NCI-H524 treated with DMSO at 0.1 percent for 48 hours (cell line): ENCODE data around the gene NEUROD4.
"Not testable (repeated sequence)": the region's sequence is repeated elsewhere in the genome, so short reads cannot be mapped to it uniquely, and the experiment has no call there.

ENCODE experiments used
- DNase-seq: peaks from one replicate; lab custom pipeline; 2025; lab: John Stamatoyannopoulos, UW

Gene NEUROD4, protein sequence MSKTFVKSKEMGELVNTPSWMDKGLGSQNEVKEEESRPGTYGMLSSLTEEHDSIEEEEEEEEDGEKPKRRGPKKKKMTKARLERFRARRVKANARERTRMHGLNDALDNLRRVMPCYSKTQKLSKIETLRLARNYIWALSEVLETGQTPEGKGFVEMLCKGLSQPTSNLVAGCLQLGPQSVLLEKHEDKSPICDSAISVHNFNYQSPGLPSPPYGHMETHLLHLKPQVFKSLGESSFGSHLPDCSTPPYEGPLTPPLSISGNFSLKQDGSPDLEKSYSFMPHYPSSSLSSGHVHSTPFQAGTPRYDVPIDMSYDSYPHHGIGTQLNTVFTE

DNA sequence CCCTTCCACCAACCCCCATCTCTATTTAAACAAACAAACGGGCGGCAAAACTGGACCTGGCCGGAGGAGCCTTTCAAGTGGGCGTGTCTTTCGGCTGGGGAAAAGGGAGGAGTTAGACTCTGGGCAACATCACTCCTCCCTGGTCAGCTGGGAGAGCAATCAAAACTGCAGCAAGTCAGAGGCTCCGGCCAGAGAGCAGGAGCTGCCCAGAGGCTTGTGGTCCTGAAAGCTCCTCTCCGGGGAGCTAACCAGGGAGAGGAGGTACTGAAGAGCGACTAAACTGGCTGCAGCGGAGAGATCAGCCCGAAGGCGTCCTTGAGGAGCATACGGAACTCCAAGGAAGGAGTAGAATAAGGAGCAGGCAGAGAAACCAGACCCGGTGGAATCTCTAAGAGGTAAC, at the start of gene NEUROD4:
Gene NEUROD4 (plus strand): TSS at position 191 of the 400 bp plus-strand sequence. CDS start 6,466 bp downstream, outside the sequence.
- DNase-seq = peak; percentile 65

DNA sequence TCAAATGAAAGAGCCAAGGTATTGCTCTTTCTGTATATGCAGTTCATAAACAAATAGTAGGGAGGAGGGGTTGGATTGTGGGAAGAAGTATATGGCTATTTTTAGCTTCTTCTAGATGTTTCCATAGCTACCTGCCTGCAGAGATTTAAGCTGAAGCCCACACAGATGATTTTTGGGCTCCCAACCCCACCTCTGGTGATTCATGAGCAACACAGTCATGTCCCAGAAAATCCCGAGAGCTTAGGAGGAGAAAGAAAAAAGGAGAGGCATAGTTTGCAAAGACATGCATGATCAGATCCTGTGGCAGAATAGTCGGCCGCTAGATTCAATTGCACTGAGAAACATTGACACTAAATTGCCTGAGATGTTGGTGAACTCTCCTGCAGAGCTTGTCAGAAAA, 49.0 kb upstream of the NEUROD4 start:
- no peak for DNase-seq

DNA sequence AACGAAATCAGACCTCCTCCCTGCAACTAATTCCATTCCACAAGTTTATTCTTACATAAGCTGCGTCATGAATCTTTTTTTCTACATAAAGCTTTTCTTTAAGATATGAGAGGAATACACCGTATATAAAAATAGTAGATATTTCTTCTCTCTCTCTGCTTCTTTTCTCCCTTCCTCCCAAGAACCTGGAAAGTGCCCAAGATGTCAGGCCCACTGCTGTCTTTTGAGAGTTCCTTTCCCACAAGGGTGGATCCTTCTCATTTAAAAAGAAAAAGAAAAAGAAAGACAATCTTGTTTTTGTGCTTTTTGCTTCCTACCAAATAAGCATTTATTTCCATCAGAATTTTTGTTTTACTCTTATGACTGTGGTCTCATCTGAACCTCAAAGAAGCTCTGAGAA, 46.2 kb upstream of the NEUROD4 start:
- no peak for DNase-seq

DNA sequence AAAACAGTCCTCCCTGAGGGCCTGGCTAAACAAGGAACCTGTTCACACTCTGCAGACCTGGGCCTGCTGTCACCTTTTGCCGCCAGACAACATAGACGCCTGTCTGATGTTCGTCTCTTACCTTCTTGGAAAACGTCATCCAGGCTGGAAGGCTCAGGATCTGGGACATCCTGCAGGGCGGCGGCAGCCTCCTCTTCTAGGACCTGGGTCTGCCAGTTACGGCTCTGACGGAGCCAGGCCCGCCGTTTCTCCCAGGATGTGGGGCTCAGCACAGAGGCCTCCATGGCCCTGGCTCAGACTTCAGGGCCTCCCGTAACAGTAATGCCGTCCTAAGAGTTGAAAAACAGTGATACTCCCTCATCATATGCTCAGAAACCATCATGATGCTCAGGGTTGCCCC, 45.5 kb upstream of the NEUROD4 start:
- no peak for DNase-seq

DNA sequence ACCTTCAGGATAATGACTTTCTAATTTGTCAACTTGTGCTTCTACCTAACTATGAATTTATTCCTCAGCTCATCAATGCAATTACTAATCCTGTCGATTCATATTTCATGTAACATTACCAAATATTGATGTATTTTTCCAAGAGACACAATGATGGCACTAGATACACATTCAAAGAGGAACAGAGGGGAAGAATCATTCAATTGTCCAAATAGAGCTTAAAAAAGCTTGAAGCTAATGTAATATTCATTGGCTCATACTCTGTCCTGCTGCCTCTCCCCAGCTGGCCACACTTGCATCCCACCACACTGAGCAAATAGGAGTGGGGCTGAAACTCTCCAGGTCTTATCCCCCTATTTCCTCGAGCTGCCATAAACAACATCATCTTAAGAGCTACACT, 44.5 kb upstream of the NEUROD4 start:
- DNase-seq = no peak

DNA sequence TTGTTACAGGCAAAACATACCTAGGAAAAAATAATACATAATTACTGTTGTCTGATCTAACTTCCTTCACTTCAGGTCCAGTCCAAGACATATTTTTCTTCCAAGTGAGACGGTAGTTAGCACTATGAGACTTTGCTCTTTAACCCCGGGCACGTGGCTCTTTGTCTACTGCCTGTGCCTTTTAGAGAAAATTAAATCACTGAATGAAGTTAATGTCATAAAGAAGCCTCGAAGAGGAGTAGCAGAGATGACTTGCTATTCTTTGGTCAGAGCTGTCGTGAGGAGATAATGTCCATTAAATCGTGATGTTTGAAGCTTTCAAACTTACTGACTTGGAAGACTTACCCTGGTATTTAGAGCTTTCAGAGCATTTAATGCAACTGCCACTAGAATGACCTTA, 43.9 kb upstream of the NEUROD4 start:
- no peak for DNase-seq

DNA sequence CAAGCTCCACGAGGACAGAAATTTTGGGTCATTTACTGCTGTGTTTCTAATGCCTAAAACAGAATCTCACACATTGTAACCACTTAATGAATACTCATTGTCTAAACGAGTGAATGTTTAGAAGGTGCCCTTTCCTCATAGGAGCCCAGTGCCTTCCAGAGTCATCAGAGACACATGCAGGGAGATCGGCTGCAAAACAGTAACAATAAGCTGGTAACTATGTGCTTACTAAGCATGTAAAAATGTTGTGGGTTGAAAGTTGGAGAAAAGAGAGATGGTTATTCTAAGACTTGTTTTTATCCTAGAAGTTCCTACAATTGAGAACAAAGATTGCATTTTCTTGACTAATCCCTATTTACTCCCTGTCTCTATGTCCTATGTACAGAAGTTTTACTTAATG, 42.6 kb upstream of the NEUROD4 start:
- no peak for DNase-seq

DNA sequence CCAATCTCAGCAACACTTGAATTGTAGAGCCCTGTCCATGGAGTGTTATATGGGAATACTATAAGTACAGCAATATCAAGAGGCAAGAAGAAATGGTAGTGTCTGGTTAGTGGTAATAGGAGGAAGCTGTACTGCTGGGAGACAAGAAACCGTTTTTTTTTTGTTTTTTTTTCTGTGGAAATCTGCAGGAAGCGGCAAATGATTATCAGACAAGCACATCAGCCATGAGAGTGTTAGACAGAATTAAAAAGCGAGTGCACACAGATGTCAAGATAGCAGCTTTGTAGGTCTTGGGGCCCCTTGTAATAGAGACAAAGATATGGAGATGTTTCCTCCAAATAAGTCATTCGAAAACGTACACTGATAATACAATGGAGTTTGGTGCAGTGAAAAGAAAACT, 41.9 kb upstream of the NEUROD4 start:
- DNase-seq = no peak

DNA sequence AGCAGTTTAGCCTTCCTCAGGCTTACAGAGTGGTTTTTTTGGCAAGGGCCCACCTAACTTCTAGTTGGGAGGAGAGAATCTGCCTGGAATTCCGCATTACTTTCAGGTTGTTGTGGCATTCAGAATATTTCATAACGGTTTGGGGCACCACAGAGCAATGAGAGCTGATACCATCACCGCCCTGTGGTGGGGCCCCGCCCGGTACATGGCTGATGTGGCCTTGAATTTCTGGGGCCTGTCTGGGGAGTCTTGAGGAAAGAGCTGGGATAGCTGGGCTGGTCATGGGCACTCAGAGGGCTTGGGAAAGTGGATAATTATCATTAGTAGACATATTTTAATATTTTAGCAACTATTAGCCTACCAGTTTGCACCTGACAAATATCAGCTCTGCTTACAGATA, 39.4 kb upstream of the NEUROD4 start:
- no peak for DNase-seq

DNA sequence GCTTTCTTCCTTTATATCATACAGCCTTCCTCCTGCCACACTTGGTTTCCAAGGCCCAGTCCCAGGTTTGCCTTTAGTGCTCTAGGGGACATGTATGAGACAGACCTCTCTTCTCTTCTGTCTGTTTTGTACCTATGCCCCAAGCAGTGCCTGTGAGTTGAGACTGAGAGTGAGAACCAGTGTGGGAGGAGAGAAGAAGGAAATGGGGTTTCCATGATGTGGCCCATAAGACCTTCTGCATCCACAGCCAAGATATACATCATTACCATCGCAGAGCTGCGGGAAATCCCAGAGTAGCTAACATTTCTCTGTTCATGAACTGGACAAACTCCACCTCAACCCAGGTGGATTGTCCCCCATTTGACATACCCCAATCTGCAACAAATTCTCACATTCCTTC, 38.0 kb upstream of the NEUROD4 start:
- DNase-seq = no peak

DNA sequence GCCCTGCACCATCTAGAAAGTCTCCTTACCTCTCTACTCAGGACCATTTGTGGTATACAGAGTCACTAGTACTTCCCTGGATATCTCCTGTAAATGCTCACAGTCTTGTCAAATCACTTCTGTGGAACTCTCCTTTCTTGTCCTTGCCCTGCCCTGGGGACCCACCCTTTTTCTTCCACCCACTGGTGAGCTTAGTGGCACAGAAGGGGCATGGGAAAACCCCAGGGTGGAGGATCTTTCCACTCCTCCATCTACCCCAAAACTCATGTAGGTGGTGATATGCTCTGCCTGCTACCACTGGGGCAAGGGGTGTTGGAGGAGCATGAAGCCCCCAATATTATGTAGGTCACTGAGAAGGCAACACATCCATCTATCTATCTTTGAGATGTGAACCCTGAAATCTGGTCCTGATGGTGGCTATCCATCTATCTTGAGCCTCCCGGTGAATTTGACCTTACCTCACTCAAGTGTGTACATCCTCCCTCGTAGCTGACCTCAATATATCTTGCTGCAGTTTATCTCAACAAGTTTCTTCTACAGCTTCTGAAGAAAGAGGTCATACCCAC, 36.2 kb upstream of the NEUROD4 start:
- DNase-seq = no peak

DNA sequence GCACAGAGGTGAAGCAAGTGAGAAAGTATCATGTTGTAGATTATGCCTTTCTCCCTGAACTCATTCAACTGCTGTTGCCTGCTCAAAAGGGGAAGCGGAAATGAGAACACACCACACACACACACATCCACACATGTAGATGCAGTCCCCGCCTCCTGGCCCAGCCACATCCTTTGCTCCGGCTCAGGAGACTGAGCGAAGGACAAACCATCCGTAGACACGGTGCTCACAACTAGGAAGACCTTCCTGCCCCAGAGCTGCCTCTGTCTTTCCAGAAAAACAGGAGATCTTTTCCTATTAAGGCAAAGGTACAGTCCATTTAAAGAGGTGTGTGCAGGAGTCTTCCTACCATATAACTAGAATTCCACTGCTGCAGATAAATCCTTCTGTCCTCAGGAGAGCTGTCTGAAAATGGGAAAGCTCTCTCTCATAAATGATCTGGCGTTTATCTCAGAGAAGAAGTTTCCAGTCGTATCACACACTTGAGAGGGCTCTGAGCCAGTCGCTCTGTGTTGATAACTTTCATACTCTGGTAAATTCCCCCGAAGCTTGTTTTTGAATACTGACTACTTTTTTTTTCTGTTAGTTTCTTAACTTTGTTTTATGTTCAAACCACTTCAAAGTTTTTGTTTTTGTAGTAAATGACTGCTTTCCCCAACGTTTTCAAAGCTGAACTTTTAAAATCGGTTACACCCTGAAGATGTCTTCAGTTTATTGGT, 35.0 kb upstream of the NEUROD4 start, which contains the start of gene TESPA1:
Gene TESPA1 (minus strand): TSS at position 105 of the 719 bp plus-strand sequence. CDS start 10,200 bp downstream, outside the sequence.
- no peak for DNase-seq

DNA sequence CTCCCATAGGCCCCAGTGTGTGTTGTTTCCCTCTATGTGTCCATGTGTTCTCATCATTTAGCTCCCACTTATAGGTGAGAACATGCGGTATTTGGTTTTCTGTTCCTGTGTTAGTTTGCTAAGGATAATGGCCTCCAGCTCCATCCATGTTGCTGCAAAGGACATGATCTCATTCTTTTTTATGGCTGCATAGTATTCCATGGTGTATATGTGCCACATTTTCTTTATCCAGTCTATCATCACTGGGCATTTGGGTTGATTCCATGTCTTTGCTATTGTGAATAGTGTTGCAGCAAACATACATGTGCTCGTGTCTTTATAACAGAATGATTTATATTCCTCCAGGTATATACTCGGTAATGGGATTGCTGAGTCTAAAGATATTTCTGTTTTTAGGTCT, 33.0 kb upstream of the NEUROD4 start:
- DNase-seq = not testable (repeated sequence)

DNA sequence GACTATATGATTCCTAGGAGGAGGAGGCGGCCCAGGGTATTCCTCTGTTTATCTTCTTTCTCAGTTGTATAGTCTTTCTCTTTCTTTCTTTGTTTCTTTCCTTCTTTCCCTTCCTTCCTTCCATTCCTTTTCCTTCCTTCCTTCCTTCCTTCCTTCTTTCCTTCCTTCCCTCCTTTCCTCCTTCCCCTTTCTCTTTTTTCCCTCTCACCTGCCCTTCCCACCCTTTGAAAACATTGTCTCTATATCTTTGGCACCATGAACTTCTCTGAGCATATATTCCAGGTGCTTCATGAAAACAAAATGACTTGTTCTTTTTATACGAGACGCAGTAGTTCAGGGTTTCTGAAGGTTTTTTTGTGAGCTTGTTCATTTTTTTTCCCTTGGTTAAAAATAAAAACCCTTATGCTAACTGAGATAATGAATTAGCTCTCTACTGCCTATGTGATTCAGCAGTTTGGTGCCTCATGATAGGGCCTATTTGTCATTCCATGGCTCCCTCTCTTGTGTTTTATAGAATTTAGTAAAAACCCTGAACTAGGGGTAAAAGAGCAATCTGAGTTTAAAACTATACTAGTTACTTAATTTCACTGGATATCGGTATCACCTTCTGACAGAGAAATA, 32.1 kb upstream of the NEUROD4 start:
- no peak for DNase-seq

DNA sequence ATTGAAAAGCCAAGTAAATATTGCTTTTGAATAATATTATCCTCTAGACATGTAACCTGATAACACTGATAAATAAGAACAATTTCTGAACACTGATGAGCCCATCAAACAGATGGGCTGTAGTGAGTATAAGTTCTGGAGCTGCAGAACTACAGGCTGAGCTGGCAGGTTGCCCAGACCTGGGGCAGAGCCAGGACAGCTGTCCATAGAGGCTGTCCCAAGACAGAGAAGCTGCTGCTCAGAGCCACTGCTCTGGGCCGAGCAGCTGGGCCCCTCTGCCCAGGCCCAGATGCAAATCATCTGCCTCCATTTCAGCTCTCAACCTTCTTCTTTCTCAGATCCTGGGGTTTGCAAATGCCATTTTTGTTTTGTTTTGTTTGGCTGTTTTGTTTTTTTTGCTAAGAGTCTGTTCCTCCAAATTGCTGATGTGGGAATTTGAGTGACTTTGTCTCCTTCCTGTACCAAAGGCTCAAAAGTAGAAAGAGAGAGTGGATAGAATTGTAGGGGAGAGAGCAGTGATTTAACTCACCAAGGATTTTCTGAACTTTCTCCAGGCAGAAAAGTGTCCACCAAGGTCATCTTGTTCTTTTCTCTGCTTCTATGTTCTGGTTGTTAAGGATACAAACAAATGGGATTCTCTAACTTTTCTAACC, 31.2 kb upstream of the NEUROD4 start:
- DNase-seq = peak; percentile 93

DNA sequence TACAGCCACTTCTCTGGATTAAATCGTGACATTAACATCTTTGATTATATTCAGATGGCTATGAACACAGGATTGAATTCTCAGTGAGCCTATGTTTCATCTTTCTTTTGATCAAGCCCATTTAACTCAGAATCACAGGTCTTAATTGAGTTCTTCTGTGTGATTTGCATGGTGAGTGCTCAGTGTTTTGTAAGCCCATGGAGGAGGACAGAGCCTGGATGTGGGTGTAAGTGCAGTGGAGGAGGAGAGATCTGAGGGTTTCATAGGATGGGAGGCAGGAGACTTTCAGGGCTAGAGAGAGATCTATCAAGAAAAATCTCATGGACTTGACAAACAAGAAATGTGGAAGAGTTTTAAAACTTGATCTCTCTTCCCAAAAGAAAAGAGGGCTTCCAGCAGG, 29.9 kb upstream of the NEUROD4 start:
- no peak for DNase-seq

DNA sequence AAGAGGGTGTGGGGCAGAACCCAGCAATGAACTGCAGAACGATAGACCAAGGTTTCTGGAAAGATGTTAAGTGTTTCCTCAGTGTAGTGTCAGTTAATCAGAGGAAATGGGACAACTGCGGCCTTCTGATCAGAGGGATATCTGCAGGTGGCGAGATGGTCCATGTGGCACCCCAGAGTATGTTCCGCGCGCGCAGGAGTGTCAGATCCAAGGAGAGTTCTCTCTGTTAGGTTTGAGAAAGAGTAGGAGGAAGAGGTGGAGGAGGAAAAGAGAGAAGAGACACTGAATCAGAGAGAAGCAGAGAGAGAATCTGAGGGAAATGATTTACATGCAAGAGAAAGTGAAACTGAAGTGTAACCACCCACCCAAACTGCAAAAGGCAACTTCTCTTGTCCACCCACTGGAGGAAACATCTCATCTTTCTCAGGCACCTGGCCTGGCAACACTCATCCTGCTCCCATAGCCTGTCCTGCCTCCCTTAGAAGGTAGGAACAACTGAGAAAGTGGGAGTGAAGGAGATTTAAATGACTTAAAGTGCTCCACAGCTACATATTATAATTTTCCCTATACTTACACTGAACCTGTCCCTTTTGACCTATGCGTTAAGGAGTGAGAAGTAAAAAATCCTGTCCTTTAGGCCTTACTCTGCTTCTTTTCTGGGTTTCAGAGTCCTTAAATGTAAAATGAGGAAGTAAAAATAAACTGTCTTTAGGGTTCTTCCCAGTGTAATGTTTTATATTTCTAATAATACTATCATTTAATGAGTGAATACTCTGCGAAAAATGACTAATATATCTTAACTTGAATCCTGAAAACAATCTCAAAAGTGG, 28.4 kb upstream of the NEUROD4 start:
- no peak for DNase-seq

DNA sequence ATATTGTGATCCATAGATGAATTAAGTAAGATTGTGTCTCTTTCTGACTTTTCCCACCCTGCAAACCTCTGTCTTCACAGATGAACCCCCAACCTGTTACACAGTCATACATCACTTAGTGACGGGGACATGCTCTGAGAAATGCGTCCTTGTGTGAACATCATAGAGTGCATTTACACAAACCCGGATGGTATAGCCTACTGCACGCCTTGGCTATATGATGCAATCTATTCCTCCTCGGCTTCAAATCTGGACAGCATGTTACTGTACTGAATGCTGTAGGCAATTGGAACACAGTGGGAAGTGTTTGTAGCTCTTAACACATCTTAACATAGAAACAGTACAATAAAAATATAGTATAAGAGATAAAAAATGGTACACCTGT, 27.8 kb upstream of the NEUROD4 start:
- no peak for DNase-seq

DNA sequence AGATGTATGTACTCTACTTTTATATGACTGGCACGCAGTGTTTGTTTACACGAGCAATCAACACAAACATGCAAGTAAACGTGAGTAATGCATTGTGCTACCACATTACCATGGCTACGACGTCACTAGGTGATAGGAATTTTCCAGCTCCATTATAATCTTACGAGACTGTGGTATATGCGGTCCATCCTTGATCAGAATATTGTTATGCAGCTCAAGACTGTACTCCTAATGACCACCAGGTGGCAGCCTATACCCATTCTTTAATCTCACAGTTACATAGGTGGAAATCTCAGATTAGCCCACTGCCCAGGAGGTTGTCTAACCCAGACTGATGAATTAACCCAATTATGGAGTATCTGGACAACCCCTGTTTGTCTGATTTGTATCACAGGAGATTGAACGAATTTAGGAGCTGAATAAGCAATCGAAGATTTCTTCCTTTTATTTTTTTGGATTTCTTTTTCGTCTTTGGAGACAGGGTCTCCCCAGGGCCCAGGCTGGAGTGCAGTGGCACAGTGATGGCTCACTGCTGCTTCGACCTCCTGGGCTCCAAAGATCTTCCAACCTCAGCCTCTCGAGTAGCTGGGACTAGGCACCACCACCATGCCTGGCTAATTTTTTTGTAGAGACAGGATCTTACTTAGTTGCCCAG, 26.5 kb upstream of the NEUROD4 start:
- DNase-seq = peak; percentile 62

DNA sequence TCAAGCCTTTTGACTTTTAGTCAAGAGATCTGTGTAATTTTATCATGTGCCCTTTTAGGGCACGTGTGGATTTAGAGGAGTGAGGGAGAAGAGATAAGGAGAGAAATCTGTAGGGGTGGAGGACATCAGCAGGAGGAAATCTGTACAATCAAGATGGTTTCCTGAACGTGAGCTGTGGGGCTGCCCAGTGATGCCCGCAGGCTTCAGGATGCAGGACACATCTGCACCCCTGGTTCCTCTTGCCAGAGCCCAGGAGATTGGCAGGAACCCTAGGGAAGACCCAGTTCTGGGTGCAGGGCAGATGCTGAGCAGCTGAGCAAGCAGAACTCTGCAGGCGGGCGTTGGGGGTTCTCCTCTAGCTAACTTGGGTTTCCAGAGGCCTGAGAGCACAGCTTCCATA, 23.6 kb upstream of the NEUROD4 start:
- no peak for DNase-seq
